SK-N-SH treated with all-trans-retinoic acid at 6 μM for 48 hours (cell line): Measurements from ENCODE around the gene FAM13A.

Experiments used
- ARNTL ChIP-seq: fragments of 450-650 bp; formaldehyde crosslinking; IDR thresholded peaks from 2 replicates; pipeline ENCODE4 v1.5.0; 2020; ENCODE audit warnings: low read depth, mild to moderate bottlenecking, moderate library complexity, borderline replicate concordance
- CSDC2 ChIP-seq: fragments of 250-450 bp; sonication (Bioruptor Pico); IDR thresholded peaks from 2 replicates; pipeline ENCODE4 v1.5.0; 2020; ENCODE audit warnings: mild to moderate bottlenecking, moderate library complexity
- GLIS3 ChIP-seq: fragments of 250-450 bp; sonication (Bioruptor Pico); IDR thresholded peaks from 2 replicates; pipeline ENCODE4 v1.5.0; 2020; ENCODE audit warnings: mild to moderate bottlenecking, moderate library complexity
- ISL1 ChIP-seq: fragments of 250-450 bp; sonication (Bioruptor Pico); IDR thresholded peaks from 2 replicates; pipeline ENCODE4 v2.1.2; 2022; ENCODE audit warnings: mild to moderate bottlenecking, moderate library complexity
- OSR1 ChIP-seq: fragments of 250-450 bp; sonication (Bioruptor Pico); IDR thresholded peaks from 2 replicates; pipeline ENCODE4 v1.8.0; 2022; ENCODE audit warnings: moderate library complexity, mild to moderate bottlenecking, inconsistent platforms
- POU6F1 ChIP-seq: fragments of 250-450 bp; sonication (Bioruptor Pico); IDR thresholded peaks from 2 replicates; pipeline ENCODE4 v1.8.0; 2021; ENCODE audit warnings: low read depth, mild to moderate bottlenecking, moderate library complexity, borderline replicate concordance
- RARB ChIP-seq: fragments of 250-450 bp; sonication (Bioruptor Pico); IDR thresholded peaks from 2 replicates; pipeline ENCODE4 v1.8.0; 2021; ENCODE audit warnings: mild to moderate bottlenecking, moderate library complexity
- SNAI2 ChIP-seq: fragments of 250-450 bp; sonication (Bioruptor Pico); IDR thresholded peaks from 2 replicates; pipeline ENCODE4 v1.5.0; 2020; ENCODE audit warnings: mild to moderate bottlenecking, moderate library complexity
- TOX ChIP-seq: fragments of 250-450 bp; sonication (Bioruptor Pico); IDR thresholded peaks from 2 replicates; pipeline ENCODE4 v1.8.0; 2021; ENCODE audit warnings: mild to moderate bottlenecking, moderate library complexity, borderline replicate concordance
- ZFP3 ChIP-seq: fragments of 250-450 bp; sonication (Bioruptor Pico); IDR thresholded peaks from 2 replicates; pipeline ENCODE4 v1.5.0; 2020; ENCODE audit warnings: mild to moderate bottlenecking, moderate library complexity
- ZNF565 ChIP-seq: fragments of 450-650 bp; formaldehyde crosslinking; conservative IDR thresholded peaks from 2 replicates; pipeline ENCODE4 v1.5.0; 2020; ENCODE audit warnings: low read depth, mild to moderate bottlenecking, moderate library complexity
- ZNF8 ChIP-seq: fragments of 450-650 bp; formaldehyde crosslinking; IDR thresholded peaks from 2 replicates; pipeline ENCODE4 v1.5.0; 2020; ENCODE audit warnings: mild to moderate bottlenecking, moderate library complexity
- TF ChIP-seq, protein P1 (sequence below): fragments of 250-450 bp; sonication (Bioruptor Pico); IDR thresholded peaks from 2 replicates; pipeline ENCODE4 v1.5.1; 2020; ENCODE audit warnings: low read depth, mild to moderate bottlenecking, moderate library complexity
- TF ChIP-seq, protein P2 (sequence below): fragments of 250-450 bp; sonication (Bioruptor Pico); IDR thresholded peaks from 2 replicates; pipeline ENCODE4 v1.8.0; 2020; ENCODE audit warnings: mild to moderate bottlenecking, moderate library complexity, borderline replicate concordance

- TF ChIP-seq TOX (no peak), ZFP3 (no peak), POU6F1 (CRISPR knock-in tag) (no peak), ZNF565 (CRISPR knock-in tag) (no peak), ARNTL (CRISPR knock-in tag) (no peak), SNAI2 (CRISPR knock-in tag) (no peak), ZNF8 (no peak), GLIS3 (CRISPR knock-in tag) (no peak), CSDC2 (CRISPR knock-in tag) (no peak), RARB (CRISPR knock-in tag) (no peak), ISL1 (CRISPR knock-in tag) (no peak), OSR1 (no peak)
- TF ChIP-seq, protein P1, sequence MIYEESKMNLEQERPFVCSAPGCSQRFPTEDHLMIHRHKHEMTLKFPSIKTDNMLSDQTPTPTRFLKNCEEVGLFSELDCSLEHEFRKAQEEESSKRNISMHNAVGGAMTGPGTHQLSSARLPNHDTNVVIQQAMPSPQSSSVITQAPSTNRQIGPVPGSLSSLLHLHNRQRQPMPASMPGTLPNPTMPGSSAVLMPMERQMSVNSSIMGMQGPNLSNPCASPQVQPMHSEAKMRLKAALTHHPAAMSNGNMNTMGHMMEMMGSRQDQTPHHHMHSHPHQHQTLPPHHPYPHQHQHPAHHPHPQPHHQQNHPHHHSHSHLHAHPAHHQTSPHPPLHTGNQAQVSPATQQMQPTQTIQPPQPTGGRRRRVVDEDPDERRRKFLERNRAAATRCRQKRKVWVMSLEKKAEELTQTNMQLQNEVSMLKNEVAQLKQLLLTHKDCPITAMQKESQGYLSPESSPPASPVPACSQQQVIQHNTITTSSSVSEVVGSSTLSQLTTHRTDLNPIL (CRISPR knock-in tag) = no peak
- TF ChIP-seq, protein P2, sequence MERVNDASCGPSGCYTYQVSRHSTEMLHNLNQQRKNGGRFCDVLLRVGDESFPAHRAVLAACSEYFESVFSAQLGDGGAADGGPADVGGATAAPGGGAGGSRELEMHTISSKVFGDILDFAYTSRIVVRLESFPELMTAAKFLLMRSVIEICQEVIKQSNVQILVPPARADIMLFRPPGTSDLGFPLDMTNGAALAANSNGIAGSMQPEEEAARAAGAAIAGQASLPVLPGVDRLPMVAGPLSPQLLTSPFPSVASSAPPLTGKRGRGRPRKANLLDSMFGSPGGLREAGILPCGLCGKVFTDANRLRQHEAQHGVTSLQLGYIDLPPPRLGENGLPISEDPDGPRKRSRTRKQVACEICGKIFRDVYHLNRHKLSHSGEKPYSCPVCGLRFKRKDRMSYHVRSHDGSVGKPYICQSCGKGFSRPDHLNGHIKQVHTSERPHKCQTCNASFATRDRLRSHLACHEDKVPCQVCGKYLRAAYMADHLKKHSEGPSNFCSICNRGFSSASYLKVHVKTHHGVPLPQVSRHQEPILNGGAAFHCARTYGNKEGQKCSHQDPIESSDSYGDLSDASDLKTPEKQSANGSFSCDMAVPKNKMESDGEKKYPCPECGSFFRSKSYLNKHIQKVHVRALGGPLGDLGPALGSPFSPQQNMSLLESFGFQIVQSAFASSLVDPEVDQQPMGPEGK (CRISPR knock-in tag) = no peak
These were observed 58.1 kb downstream of the FAM13A start for GRCh38 chr4:88998891-88999290.
